ENCODE measurements around the gene CCDC178. TPM values are rescaled to one million over a fixed set of nuclear protein-coding genes. Genes with fewer than 3 reads are reported as not detected.

The CCDC178 gene
- total RNA-seq, 1 donor from 2014 or later = not detected

DNA sequence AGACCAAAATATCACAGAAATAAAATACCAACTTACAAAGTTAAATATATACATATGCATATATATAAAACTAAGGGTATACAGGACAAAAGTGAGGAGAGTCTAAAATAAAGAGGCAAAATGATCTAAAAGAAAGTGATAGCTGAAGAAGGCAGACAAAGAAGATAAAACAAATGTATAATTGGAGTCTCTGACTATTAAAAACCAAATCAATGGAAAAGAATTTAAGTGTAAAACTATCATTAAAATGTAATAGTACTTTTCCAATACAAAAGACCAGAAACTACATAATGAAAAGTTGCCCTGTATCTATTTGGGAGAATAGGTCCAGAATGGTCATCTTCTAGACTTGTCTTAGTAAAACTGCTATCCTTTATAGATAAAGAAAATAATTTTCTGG, 400.3 kb downstream of the CCDC178 start:
- no peaks in the 10 kb centered on the region for H3K9me3 ChIP-seq (ENCODE audit: control insufficient read depth in 3 of 3, low read length in 3 of 3)
- H3K4me3 ChIP-seq (ENCODE audit: low read length in 3 of 3) = no peak overlapping the region
- H3K9ac ChIP-seq (ENCODE audit: low read depth in 1 of 3, low read length in 3 of 3) = no peak overlapping the region
- H3K4me1 ChIP-seq (ENCODE audit: control insufficient read depth in 3 of 3, insufficient read depth in 3 of 3, low read length in 3 of 3) = no peaks in the 10 kb centered on the region
- no peaks in the 10 kb centered on the region for H3K36me3 ChIP-seq (ENCODE audit: control insufficient read depth in 3 of 3, insufficient read depth in 3 of 3, low read length in 3 of 3)
- H3K27me3 ChIP-seq (ENCODE audit: control insufficient read depth in 3 of 3, insufficient read depth in 3 of 3, low read length in 3 of 3) = no peaks in the 10 kb centered on the region
- H3K27ac ChIP-seq (ENCODE audit: low read depth, low read length) = no peak overlapping the region

DNA sequence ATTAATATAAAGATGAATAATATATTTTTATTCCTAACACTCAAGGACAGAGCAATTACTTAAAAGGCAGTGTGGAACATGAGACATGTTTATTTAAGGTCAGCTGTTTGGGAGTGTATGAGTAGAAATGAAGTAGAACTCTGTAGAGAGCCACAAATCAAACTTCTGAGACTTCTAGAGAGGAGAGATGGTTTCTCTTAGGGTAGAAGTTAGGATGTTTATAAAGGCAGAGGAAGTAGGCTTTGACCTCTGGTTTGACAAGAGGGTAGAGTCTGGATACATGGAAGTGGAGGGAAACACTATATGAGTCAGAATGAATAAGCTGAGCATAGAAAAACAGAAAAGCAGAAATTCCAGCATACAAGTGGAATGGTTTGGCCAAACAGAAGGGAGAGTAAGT, 405.6 kb downstream of the CCDC178 start:
- no peaks in the 10 kb centered on the region for H3K4me1 ChIP-seq (ENCODE audit: control insufficient read depth in 3 of 3, insufficient read depth in 3 of 3, low read length in 3 of 3)
- H3K27me3 ChIP-seq (ENCODE audit: control insufficient read depth in 3 of 3, insufficient read depth in 3 of 3, low read length in 3 of 3) = no peaks in the 10 kb centered on the region
- no peak overlapping the region for H3K27ac ChIP-seq (ENCODE audit: low read depth, low read length)
- H3K4me3 ChIP-seq (ENCODE audit: low read length in 3 of 3) = no peak overlapping the region
- H3K9ac ChIP-seq (ENCODE audit: low read depth in 1 of 3, low read length in 3 of 3) = no peak overlapping the region
- no peaks in the 10 kb centered on the region for H3K9me3 ChIP-seq (ENCODE audit: control insufficient read depth in 3 of 3, low read length in 3 of 3)
- H3K36me3 ChIP-seq (ENCODE audit: control insufficient read depth in 3 of 3, insufficient read depth in 3 of 3, low read length in 3 of 3) = no peaks in the 10 kb centered on the region

DNA sequence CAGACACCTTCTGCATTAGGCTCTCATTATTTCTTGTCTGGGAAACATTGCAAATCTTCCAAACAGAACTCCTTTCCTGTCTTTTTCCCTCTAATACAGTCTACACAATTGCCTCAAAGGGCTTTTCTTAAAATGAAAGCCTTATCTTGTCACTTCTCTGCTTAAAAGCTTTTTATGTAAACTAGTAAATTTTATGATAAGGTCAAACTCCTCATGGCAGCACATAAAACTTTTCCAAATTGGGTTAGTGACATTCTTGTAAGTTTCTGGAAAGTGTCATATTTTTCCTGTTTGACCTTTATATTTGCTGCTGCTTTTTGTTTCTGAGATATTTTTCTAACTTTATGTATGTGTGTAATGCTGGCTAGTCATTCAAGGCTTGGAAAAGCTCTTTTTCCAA, 406.3 kb downstream of the CCDC178 start:
- H3K27ac ChIP-seq (ENCODE audit: low read depth, low read length) = no peak overlapping the region
- no peaks in the 10 kb centered on the region for H3K9me3 ChIP-seq (ENCODE audit: control insufficient read depth in 3 of 3, low read length in 3 of 3)
- H3K4me3 ChIP-seq (ENCODE audit: low read length in 3 of 3) = no peak overlapping the region
- no peaks in the 10 kb centered on the region for H3K4me1 ChIP-seq (ENCODE audit: control insufficient read depth in 3 of 3, insufficient read depth in 3 of 3, low read length in 3 of 3)
- no peak overlapping the region for H3K9ac ChIP-seq (ENCODE audit: low read depth in 1 of 3, low read length in 3 of 3)
- H3K36me3 ChIP-seq (ENCODE audit: control insufficient read depth in 3 of 3, insufficient read depth in 3 of 3, low read length in 3 of 3) = no peaks in the 10 kb centered on the region
- H3K27me3 ChIP-seq (ENCODE audit: control insufficient read depth in 3 of 3, insufficient read depth in 3 of 3, low read length in 3 of 3) = no peaks in the 10 kb centered on the region

DNA sequence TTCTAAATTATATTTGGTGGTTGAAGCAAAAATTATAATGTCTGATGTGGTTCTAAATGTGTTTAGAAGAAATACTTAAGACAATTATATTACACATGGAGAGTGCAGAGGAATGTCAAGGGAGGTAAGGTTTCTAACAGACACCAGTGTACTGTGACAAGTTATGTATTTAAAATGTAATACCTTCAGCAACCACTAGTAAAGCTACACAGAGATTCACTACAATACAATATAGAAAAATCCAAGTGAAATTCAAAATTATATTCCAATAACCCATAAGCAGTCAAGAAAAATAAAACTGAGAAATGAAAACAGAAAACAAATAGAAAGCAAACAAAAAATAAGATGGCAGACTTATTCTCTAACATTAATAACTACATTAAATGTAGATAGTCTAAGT, 418.2 kb downstream of the CCDC178 start:
- Histone ChIP-seq H3K4me1 (ENCODE audit: control insufficient read depth in 3 of 3, insufficient read depth in 3 of 3, low read length in 3 of 3) (no peaks in the 10 kb centered on the region), H3K36me3 (ENCODE audit: control insufficient read depth in 3 of 3, insufficient read depth in 3 of 3, low read length in 3 of 3) (no peaks in the 10 kb centered on the region), H3K9me3 (ENCODE audit: control insufficient read depth in 3 of 3, low read length in 3 of 3) (no peaks in the 10 kb centered on the region), H3K4me3 (ENCODE audit: low read length in 3 of 3) (no peak overlapping the region), H3K9ac (ENCODE audit: low read depth in 1 of 3, low read length in 3 of 3) (no peak overlapping the region), H3K27ac (ENCODE audit: low read depth, low read length) (no peak overlapping the region), H3K27me3 (ENCODE audit: control insufficient read depth in 3 of 3, insufficient read depth in 3 of 3, low read length in 3 of 3) (no peaks in the 10 kb centered on the region)

DNA sequence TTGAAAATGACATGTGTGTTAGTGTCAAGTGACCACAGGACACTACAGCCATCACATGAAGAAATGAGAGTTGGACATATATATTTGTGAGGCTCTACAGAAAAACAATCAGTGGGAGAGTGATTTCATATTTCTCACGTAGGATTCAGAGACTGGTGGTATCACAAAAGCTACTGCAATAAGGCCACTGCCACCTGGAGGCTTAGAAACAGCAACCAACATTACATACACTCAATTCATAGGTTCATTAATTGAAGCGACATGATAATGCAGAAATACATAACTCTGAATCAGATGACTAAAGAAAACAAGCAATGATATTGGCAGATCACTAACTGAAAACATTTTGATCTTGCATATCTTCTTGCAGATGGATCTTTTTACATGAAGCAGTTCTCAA, 419.6 kb downstream of the CCDC178 start:
- no peaks in the 10 kb centered on the region for H3K9me3 ChIP-seq (ENCODE audit: control insufficient read depth in 3 of 3, low read length in 3 of 3)
- H3K36me3 ChIP-seq (ENCODE audit: control insufficient read depth in 3 of 3, insufficient read depth in 3 of 3, low read length in 3 of 3) = no peaks in the 10 kb centered on the region
- H3K27me3 ChIP-seq (ENCODE audit: control insufficient read depth in 3 of 3, insufficient read depth in 3 of 3, low read length in 3 of 3) = no peaks in the 10 kb centered on the region
- no peaks in the 10 kb centered on the region for H3K4me1 ChIP-seq (ENCODE audit: control insufficient read depth in 3 of 3, insufficient read depth in 3 of 3, low read length in 3 of 3)
- no peak overlapping the region for H3K4me3 ChIP-seq (ENCODE audit: low read length in 3 of 3)
- no peak overlapping the region for H3K27ac ChIP-seq (ENCODE audit: low read depth, low read length)
- H3K9ac ChIP-seq (ENCODE audit: low read depth in 1 of 3, low read length in 3 of 3) = no peak overlapping the region

DNA sequence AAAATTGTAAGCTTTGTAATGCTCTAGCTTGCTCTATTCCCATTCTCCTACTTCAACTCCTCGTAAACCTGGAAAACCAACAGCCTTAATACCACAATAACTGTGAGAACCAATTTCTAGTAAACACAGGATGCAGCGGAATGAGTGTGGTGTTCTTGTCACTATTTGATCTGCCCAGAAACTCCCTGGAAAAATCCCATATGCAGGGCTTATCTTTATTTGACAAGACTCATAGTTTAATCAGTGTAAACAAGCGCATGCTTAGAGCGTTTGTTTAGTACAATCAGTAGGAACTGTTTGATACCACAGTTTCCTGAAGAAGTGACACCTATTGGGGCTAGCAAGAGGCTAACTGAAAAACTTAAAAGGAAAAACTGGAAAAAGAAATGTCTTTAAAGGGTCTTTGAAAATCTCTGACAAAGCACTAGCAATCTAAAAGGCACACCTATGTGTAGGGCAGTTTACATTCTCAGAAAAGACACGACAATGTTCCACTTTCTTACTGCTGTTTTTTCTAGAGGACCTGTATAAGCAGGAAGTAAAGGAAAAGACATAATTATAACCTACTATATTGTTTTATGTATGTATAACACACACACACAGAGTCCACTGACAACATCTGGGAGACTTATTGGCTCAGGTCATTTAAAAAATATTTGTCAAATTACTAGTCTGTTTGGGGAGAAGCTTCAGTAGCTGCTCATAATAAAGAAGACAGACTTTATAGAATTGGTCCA, 426.3 kb downstream of the CCDC178 start:
- H3K36me3 ChIP-seq (ENCODE audit: control insufficient read depth in 3 of 3, insufficient read depth in 3 of 3, low read length in 3 of 3) = no peaks in the 10 kb centered on the region
- H3K4me1 ChIP-seq (ENCODE audit: control insufficient read depth in 3 of 3, insufficient read depth in 3 of 3, low read length in 3 of 3) = no peaks in the 10 kb centered on the region
- no peaks in the 10 kb centered on the region for H3K27me3 ChIP-seq (ENCODE audit: control insufficient read depth in 3 of 3, insufficient read depth in 3 of 3, low read length in 3 of 3)
- H3K27ac ChIP-seq (ENCODE audit: low read depth, low read length) = no peak overlapping the region
- H3K9me3 ChIP-seq (ENCODE audit: control insufficient read depth in 3 of 3, low read length in 3 of 3) = no peaks in the 10 kb centered on the region
- H3K4me3 ChIP-seq (ENCODE audit: low read length in 3 of 3) = no peak overlapping the region
- no peak overlapping the region for H3K9ac ChIP-seq (ENCODE audit: low read depth in 1 of 3, low read length in 3 of 3)

DNA sequence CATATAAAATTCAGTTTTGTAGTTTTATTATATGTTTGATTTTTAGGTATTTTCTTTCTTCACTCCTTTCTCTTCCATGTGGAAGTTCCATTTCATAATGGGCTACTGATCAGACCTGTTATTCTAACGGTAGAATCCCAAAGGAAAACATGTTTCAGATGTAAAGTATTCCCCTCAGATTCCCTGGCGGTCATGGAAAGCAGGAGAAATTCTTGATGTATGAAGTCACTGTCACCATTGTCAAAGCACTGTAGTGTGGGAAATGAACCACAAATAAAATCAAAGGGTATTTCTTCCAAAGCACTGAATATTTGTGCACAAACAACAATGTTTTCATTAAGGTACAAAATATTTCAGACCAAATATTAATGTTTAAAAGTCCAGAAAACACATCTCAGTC, 430.4 kb downstream of the CCDC178 start:
- Histone ChIP-seq H3K27me3 (ENCODE audit: control insufficient read depth in 3 of 3, insufficient read depth in 3 of 3, low read length in 3 of 3) (no peaks in the 10 kb centered on the region), H3K4me3 (ENCODE audit: low read length in 3 of 3) (no peak overlapping the region), H3K27ac (ENCODE audit: low read depth, low read length) (no peak overlapping the region), H3K4me1 (ENCODE audit: control insufficient read depth in 3 of 3, insufficient read depth in 3 of 3, low read length in 3 of 3) (no peaks in the 10 kb centered on the region), H3K9me3 (ENCODE audit: control insufficient read depth in 3 of 3, low read length in 3 of 3) (no peaks in the 10 kb centered on the region), H3K36me3 (ENCODE audit: control insufficient read depth in 3 of 3, insufficient read depth in 3 of 3, low read length in 3 of 3) (no peaks in the 10 kb centered on the region), H3K9ac (ENCODE audit: low read depth in 1 of 3, low read length in 3 of 3) (no peak overlapping the region)

DNA sequence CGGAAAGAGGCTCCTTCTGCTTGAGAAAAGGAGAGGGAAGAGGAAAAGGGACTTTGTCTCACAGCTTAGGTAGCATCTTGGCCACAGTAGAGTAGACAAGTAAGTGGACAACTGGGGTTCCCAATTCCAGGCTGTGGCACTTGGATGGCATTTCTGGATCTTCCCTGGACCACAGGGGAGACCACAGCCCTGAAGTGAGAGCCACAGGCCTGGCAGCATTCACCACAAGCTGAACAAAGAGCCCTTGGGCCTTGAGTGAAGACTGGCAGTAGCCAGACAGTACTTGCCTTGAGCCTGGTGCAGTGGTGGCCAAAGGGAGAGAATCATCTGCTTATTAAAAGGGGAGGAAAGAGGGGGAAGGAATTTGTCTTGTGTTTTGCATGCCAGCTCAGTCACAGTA, 441.6 kb downstream of the CCDC178 start:
- Histone ChIP-seq H3K9ac (ENCODE audit: low read depth in 1 of 3, low read length in 3 of 3) (no peak overlapping the region), H3K4me3 (ENCODE audit: low read length in 3 of 3) (no peak overlapping the region), H3K36me3 (ENCODE audit: control insufficient read depth in 3 of 3, insufficient read depth in 3 of 3, low read length in 3 of 3) (no peaks in the 10 kb centered on the region), H3K9me3 (ENCODE audit: control insufficient read depth in 3 of 3, low read length in 3 of 3) (peaks cover 0 to 2% (median 0%) of the 10 kb centered on the region in 3 donors), H3K27me3 (ENCODE audit: control insufficient read depth in 3 of 3, insufficient read depth in 3 of 3, low read length in 3 of 3) (no peaks in the 10 kb centered on the region), H3K4me1 (ENCODE audit: control insufficient read depth in 3 of 3, insufficient read depth in 3 of 3, low read length in 3 of 3) (no peaks in the 10 kb centered on the region), H3K27ac (ENCODE audit: low read depth, low read length) (no peak overlapping the region)

DNA sequence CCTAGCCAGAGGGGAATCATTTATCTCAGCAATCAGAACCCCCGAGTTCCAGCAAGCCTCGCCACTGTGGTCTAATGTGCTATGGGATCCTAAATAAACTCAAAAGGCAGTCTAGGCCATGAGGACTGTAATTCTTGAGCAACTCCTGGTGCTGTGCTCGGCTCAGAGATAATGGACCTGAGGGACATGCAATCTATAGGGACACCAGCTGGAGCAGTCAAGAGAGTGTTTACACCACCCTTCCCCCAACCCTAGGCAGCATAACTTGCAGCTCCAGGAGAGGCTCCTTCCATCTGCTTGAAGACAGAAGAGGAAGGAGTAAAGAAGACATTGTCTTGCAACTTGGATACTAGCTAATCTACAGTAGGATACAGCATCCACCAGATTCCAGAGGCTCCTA, 442.2 kb downstream of the CCDC178 start:
- Histone ChIP-seq H3K27me3 (ENCODE audit: control insufficient read depth in 3 of 3, insufficient read depth in 3 of 3, low read length in 3 of 3) (no peaks in the 10 kb centered on the region), H3K4me3 (ENCODE audit: low read length in 3 of 3) (no peak overlapping the region), H3K27ac (ENCODE audit: low read depth, low read length) (no peak overlapping the region), H3K9ac (ENCODE audit: low read depth in 1 of 3, low read length in 3 of 3) (no peak overlapping the region), H3K9me3 (ENCODE audit: control insufficient read depth in 3 of 3, low read length in 3 of 3) (peaks cover 0 to 2% (median 0%) of the 10 kb centered on the region in 3 donors), H3K36me3 (ENCODE audit: control insufficient read depth in 3 of 3, insufficient read depth in 3 of 3, low read length in 3 of 3) (no peaks in the 10 kb centered on the region), H3K4me1 (ENCODE audit: control insufficient read depth in 3 of 3, insufficient read depth in 3 of 3, low read length in 3 of 3) (no peaks in the 10 kb centered on the region)

DNA sequence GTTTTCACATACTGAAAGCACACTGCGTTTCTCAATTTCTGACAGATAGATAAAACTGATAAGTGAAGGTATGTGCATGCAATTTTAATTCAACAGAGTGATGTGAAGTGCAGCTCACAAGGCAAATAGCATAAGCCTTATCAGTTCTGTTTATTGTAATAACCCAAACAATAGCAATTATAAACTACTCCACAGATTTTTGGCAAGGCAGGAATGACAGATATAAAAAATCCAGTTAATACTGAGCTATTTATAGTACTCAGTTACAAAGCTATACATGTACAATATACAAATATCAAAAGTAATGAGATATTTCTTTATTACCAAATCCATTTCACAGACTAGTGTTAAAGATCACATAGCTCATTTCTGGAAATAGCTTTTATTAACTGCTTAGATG, 456.8 kb downstream of the CCDC178 start:
- H3K4me3 ChIP-seq (ENCODE audit: low read length in 3 of 3) = no peak overlapping the region
- H3K9me3 ChIP-seq (ENCODE audit: control insufficient read depth in 3 of 3, low read length in 3 of 3) = no peaks in the 10 kb centered on the region
- no peaks in the 10 kb centered on the region for H3K4me1 ChIP-seq (ENCODE audit: control insufficient read depth in 3 of 3, insufficient read depth in 3 of 3, low read length in 3 of 3)
- H3K9ac ChIP-seq (ENCODE audit: low read depth in 1 of 3, low read length in 3 of 3) = no peak overlapping the region
- no peaks in the 10 kb centered on the region for H3K27me3 ChIP-seq (ENCODE audit: control insufficient read depth in 3 of 3, insufficient read depth in 3 of 3, low read length in 3 of 3)
- no peaks in the 10 kb centered on the region for H3K36me3 ChIP-seq (ENCODE audit: control insufficient read depth in 3 of 3, insufficient read depth in 3 of 3, low read length in 3 of 3)
- H3K27ac ChIP-seq (ENCODE audit: low read depth, low read length) = no peak overlapping the region
